Panc1 (cell line): Measurements from ENCODE around the gene CDCP1. TPM values are rescaled to one million over a fixed set of nuclear protein-coding genes. Genes with fewer than 3 reads are reported as not detected.

Experiments used
- ATAC-seq: fragments of 200-7000 bp; cut with Tn5 transposase; 2 replicates; pipeline ENCODE4 v1.9.1; 2020; ENCODE audit warnings: mild to moderate bottlenecking, moderate library complexity
- BruUV-seq: library from RNA; stranded (reverse); fragments of 400-500 nt; replicated peaks from 2 replicates; lab custom pipeline; 2021; lab: Mats Ljungman, UMichigan
- CTCF ChIA-PET: fragments of 300-600 bp; sonication (Branson Sonifier 250); formaldehyde crosslinking; loops from one replicate; lab custom pipeline; 2022; ENCODE audit warnings: antibody characterized with exemption; lab: Charles Lee
- POLR2A ChIA-PET: fragments of 300-600 bp; sonication (Branson Sonifier 250); formaldehyde crosslinking; loops from one replicate; lab custom pipeline; 2022; ENCODE audit warnings: antibody characterized with exemption; lab: Charles Lee
- DNase-seq: peaks from one replicate; pipeline ENCODE4 v3.0.0-alpha.2; 2010; ENCODE audit warnings: low read depth, low spot score
- H3K27ac ChIP-seq: 2 replicates; pipeline ENCODE4 v1.5.1; 2011; ENCODE audit warnings: mild to moderate bottlenecking, low read length, inconsistent platforms
- H3K27me3 ChIP-seq: fragments of 200-500 bp; sonication (Bioruptor generic); 2 replicates; pipeline ENCODE4 v1.6.0; 2014; ENCODE audit warnings: low read length, inconsistent platforms; ENCODE audit not compliant: control insufficient read depth, insufficient read depth
- H3K36me3 ChIP-seq: fragments of 200-500 bp; sonication (Bioruptor generic); 2 replicates; pipeline ENCODE4 v1.5.1; 2014; ENCODE audit warnings: inconsistent platforms, mild to moderate bottlenecking, low read length, moderate library complexity; ENCODE audit not compliant: control insufficient read depth, insufficient read depth
- H3K4me1 ChIP-seq: 2 replicates; pipeline ENCODE4 v1.5.1; 2011; ENCODE audit warnings: inconsistent platforms, mild to moderate bottlenecking, low read length, moderate library complexity; ENCODE audit not compliant: control insufficient read depth, insufficient read depth
- H3K4me3 ChIP-seq, 2 experiments: 2 replicates each; pipeline ENCODE4 v1.5.1; 2011 to 2012; ENCODE audit warnings: low read depth in 2 of 2, low read length in 2 of 2, mild to moderate bottlenecking in 2 of 2, inconsistent platforms in 1 of 2, moderate library complexity in 1 of 2
- H3K9me3 ChIP-seq: fragments of 200-500 bp; sonication (Bioruptor generic); 2 replicates; pipeline ENCODE4 v1.5.1; 2014; ENCODE audit warnings: low read depth, mild to moderate bottlenecking, inconsistent platforms, low read length, moderate library complexity; ENCODE audit not compliant: control insufficient read depth, insufficient read depth
- CTCF ChIP-seq: fragments of 450-650 bp; IDR thresholded peaks from 2 replicates; pipeline ENCODE4 v1.5.1; 2017; ENCODE audit warnings: mild to moderate bottlenecking
- POLR2AphosphoS5 ChIP-seq: IDR thresholded peaks from 2 replicates; pipeline ENCODE4 v1.6.1; 2012; ENCODE audit warnings: mild to moderate bottlenecking, low read depth, low read length, moderate library complexity
- REST ChIP-seq, 2 experiments: IDR thresholded peaks; 2 replicates each; pipeline ENCODE4 v1.6.1; 2011 to 2012; ENCODE audit warnings: low read depth in 2 of 2, control low read depth in 1 of 2, low read length in 1 of 2, mild to moderate bottlenecking in 1 of 2, moderate library complexity in 1 of 2; ENCODE audit not compliant: insufficient read depth in 1 of 2
- TCF7L2 ChIP-seq: IDR thresholded peaks from 2 replicates; pipeline ENCODE4 v1.6.1; 2011; ENCODE audit warnings: mild to moderate bottlenecking, low read depth, low read length, inconsistent platforms
- in situ Hi-C: cut with HindIII; loops from 2 replicates; pipeline ENCODE4 v1.10.0; 2016; ENCODE audit warnings: low sequenced_read_pairs, low pct_unique_long_range_greater_than_20kb
- intact Hi-C: fragments of 100-400 bp; cut with micrococcal nuclease; formaldehyde crosslinking; loops from one replicate; pipeline ENCODE4 v1.10.0; 2022; ENCODE audit not compliant: unreplicated experiment
- total RNA-seq: library from RNA; stranded (reverse); gene quantifications from one replicate; pipeline ENCODE4 v1.2.1, GENCODE V29; 2021; ENCODE audit not compliant: unreplicated experiment

CDCP1 gene
- total RNA-seq, 1 experiment from 2014 or later = 47.8 TPM

- POLR2A ChIA-PET = no interaction called here
Measured at GRCh38 chr3:45062697-45063070, 83.5 kb downstream of the CDCP1 start.

DNA sequence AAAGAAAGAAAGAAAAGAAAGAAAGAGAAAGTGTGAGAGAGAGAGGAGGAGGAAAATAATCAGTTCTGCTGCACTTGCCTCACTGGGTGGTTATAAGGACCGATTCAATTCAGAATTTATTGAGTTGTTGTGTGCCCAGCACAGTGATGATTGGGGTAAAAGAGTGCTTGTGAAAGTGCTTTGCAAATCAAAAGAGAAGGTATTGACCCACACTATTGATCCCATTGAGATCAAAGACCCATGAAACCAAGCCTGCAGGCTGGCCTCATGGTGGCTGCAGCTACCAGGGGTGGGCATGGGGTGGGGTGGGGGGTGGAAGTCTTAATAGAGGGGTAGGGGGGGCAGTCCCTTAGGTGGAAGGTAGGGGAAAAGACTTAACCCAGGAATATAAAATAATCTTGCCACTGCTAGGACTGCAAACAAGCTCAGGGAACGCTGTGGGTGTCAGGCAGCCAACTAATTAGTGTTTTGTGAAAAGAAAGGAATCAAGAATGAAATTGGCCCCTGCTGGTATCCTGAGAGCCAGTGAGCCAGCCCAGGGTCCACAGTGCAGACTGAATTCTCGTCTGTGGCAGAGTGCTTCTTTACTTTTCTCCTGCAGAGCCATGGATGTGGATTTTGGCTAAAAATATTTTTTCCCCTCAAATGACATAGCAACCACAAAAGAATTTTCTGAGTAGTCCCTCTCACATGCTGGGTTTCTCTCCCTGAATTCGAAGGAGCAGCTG lies 85.8 kb downstream of the CDCP1 start:
- CTCF ChIA-PET = no interaction called here
- BruUV-seq = no TSS peak
- DNase-seq = no peak
- Histone ChIP-seq H3K27me3 (no peaks in the 10 kb centered on the region), H3K36me3 (no peaks in the 10 kb centered on the region), H3K4me1 (no peaks in the 10 kb centered on the region; the same call in 1 of the 2 replicates), H3K9me3 (no peaks in the 10 kb centered on the region), H3K4me3 (no peak overlapping the region), H3K27ac (no peak overlapping the region)
- intact Hi-C loops (no loop called here), in situ Hi-C loops (no loop called here)
- no peak for ATAC-seq
- POLR2A ChIA-PET = no interaction called here
- TF ChIP-seq REST (IDR thresholded peaks at IDR 0.05; ENCODE audit: insufficient read depth in 1 of 2, low read depth in 2 of 2, low read length in 1 of 2) (no peak), TCF7L2 (no peak), POLR2AphosphoS5 (no peak), CTCF (no peak)

More at GRCh38 chr3:45062697-45063070, 83.5 kb downstream of the CDCP1 start:
- no peak for TF ChIP-seq TCF7L2
- TF ChIP-seq CTCF = no peak
- TF ChIP-seq POLR2AphosphoS5 = no peak
- ATAC-seq (no peak), DNase-seq (no peak)
- Histone ChIP-seq H3K36me3 (no peaks in the 10 kb centered on the region), H3K9me3 (no peaks in the 10 kb centered on the region), H3K4me1 (no peaks in the 10 kb centered on the region; the same call in 1 of the 2 replicates), H3K27ac (no peak overlapping the region), H3K4me3 (no peak overlapping the region), H3K27me3 (no peaks in the 10 kb centered on the region)
- in situ Hi-C loops = no loop called here
- BruUV-seq = no TSS peak
- intact Hi-C loops = no loop called here
- CTCF ChIA-PET = interaction anchor here (0.7 kb wide), 1 partner anchor 24 kb away, joined by 10 read pairs; no protein-coding TSS in a partner anchor
